A673 (cell line): Measurements from ENCODE around the gene ARHGAP15. TPM values are rescaled to one million over a fixed set of nuclear protein-coding genes. Genes with fewer than 3 reads are reported as not detected.

ENCODE experiments used
- BruUV-seq: library from RNA; stranded (reverse); fragments of 400-500 nt; replicated peaks from 2 replicates; lab custom pipeline; 2021; lab: Mats Ljungman, UMichigan
- CTCF ChIA-PET: fragments of 300-600 bp; sonication (Branson Sonifier 250); formaldehyde crosslinking; loops from one replicate; lab custom pipeline; 2022; ENCODE audit warnings: antibody characterized with exemption; lab: Charles Lee
- POLR2A ChIA-PET: fragments of 300-600 bp; sonication (Branson Sonifier 250); formaldehyde crosslinking; loops from one replicate; lab custom pipeline; 2022; ENCODE audit warnings: antibody characterized with exemption; ENCODE audit not compliant: low non-redundant PET; lab: Charles Lee
- DNase-seq: peaks from one replicate; pipeline ENCODE4 v3.0.0-alpha.2; 2015; ENCODE audit warnings: low spot score
- H3K27ac ChIP-seq: fragments of 200-600 bp; sonication (generic); 2 replicates; pipeline ENCODE4 v1.5.1; 2016; ENCODE audit warnings: mixed run types, low read depth, mild to moderate bottlenecking, mixed read lengths, antibody characterized with exemption, low read length; ENCODE audit not compliant: poor library complexity, severe bottlenecking
- H3K27me3 ChIP-seq: fragments of 200-600 bp; sonication (generic); replicated peaks from 2 replicates; pipeline ENCODE4 v1.6.1; 2017; ENCODE audit warnings: mixed run types, low read depth, mild to moderate bottlenecking, mixed read lengths, antibody characterized with exemption, low read length; ENCODE audit not compliant: insufficient read depth, poor library complexity
- H3K36me3 ChIP-seq: fragments of 200-600 bp; sonication (generic); 2 replicates; pipeline ENCODE4 v1.6.1; 2016; ENCODE audit warnings: mixed run types, mild to moderate bottlenecking, mixed read lengths, antibody characterized with exemption, low read length; ENCODE audit not compliant: insufficient read depth, poor library complexity, severe bottlenecking
- H3K4me1 ChIP-seq: fragments of 200-600 bp; sonication (generic); 2 replicates; pipeline ENCODE4 v1.6.1; 2017; ENCODE audit warnings: mixed run types, mild to moderate bottlenecking, mixed read lengths, antibody characterized with exemption, low read length; ENCODE audit not compliant: insufficient read depth, poor library complexity, severe bottlenecking
- H3K4me3 ChIP-seq: fragments of 200-600 bp; sonication (generic); 2 replicates; pipeline ENCODE4 v1.5.1; 2016; ENCODE audit warnings: low read depth, mixed run types, mild to moderate bottlenecking, mixed read lengths, low read length; ENCODE audit not compliant: poor library complexity, severe bottlenecking
- H3K9me3 ChIP-seq: fragments of 200-600 bp; sonication (generic); 2 replicates; pipeline ENCODE4 v1.6.1; 2016; ENCODE audit warnings: mixed run types, low read depth, mild to moderate bottlenecking, mixed read lengths, antibody characterized with exemption, low read length; ENCODE audit not compliant: poor library complexity, severe bottlenecking
- CTCF ChIP-seq: fragments of 300-800, 200-600 bp; sonication (generic); conservative IDR thresholded peaks from 2 replicates; pipeline ENCODE4 v1.5.1; 2017; ENCODE audit warnings: low read depth, mild to moderate bottlenecking, antibody characterized with exemption, low read length, moderate library complexity, mixed read lengths
- EZH2 ChIP-seq: fragments of 200-600 bp; sonication (generic); IDR thresholded peaks from 2 replicates; pipeline ENCODE4 v1.6.1; 2017; ENCODE audit warnings: borderline replicate concordance, low read depth, mild to moderate bottlenecking, mixed read lengths, antibody characterized with exemption, low read length; ENCODE audit not compliant: poor library complexity, severe bottlenecking
- intact Hi-C: fragments of 100-400 bp; cut with micrococcal nuclease; formaldehyde crosslinking; loops from one replicate; pipeline ENCODE4 v1.10.0; 2022; ENCODE audit not compliant: unreplicated experiment
- total RNA-seq: library from RNA; stranded (reverse); gene quantifications from 2 replicates; pipeline ENCODE4 v1.2.3, GENCODE V29; 2021

ARHGAP15 gene
- total RNA-seq, 1 experiment from 2014 or later, result not detected

- H3K4me3 ChIP-seq, result no peak overlapping the region
- H3K36me3 ChIP-seq, result no peaks in the 10 kb centered on the region
- H3K27me3 ChIP-seq, result no peaks in the 10 kb centered on the region
- intact Hi-C loops, result no loop called here
- BruUV-seq, result no TSS peak
- no peak for DNase-seq
- ChIA-PET POLR2A (interaction anchor here (0.6 kb wide), 1 partner anchor 12 kb away, joined by 3 read pairs; no protein-coding TSS in a partner anchor), CTCF (no interaction called here)
- no peak for TF ChIP-seq EZH2
- no peak for TF ChIP-seq CTCF
- H3K9me3 ChIP-seq, result no peaks in the 10 kb centered on the region
- no peaks in the 10 kb centered on the region for H3K4me1 ChIP-seq
- no peak overlapping the region for H3K27ac ChIP-seq
These were observed 89.4 kb downstream of the ARHGAP15 start for GRCh38 chr2:143218621-143219020.

- TF ChIP-seq EZH2 (no peak), CTCF (no peak)
- intact Hi-C loops, result no loop called here
These were observed 90.0 kb downstream of the ARHGAP15 start for GRCh38 chr2:143219266-143219665.

GRCh38 chr2:143223556-143223955 is 94.3 kb downstream of the ARHGAP15 start:
- Histone ChIP-seq H3K36me3 (no peaks in the 10 kb centered on the region), H3K27ac (no peak overlapping the region), H3K9me3 (no peaks in the 10 kb centered on the region), H3K27me3 (no peaks in the 10 kb centered on the region), H3K4me1 (no peaks in the 10 kb centered on the region), H3K4me3 (no peak overlapping the region)
- ChIA-PET POLR2A (no interaction called here), CTCF (no interaction called here)
- TF ChIP-seq EZH2 (no peak), CTCF (no peak)
- intact Hi-C loops, result loop anchor here (2.0 kb wide), 2 partner anchors 61 to 113 kb away; no protein-coding TSS in a partner anchor
- DNase-seq, result no peak
- BruUV-seq, result no TSS peak

More at GRCh38 chr2:143219266-143219665, 90.0 kb downstream of the ARHGAP15 start:
- ChIA-PET CTCF (no interaction called here), POLR2A (interaction anchor here (0.6 kb wide), 1 partner anchor 12 kb away, joined by 3 read pairs; no protein-coding TSS in a partner anchor)
- Histone ChIP-seq H3K27me3 (no peaks in the 10 kb centered on the region), H3K4me3 (no peak overlapping the region), H3K4me1 (no peaks in the 10 kb centered on the region), H3K27ac (no peak overlapping the region), H3K36me3 (no peaks in the 10 kb centered on the region), H3K9me3 (no peaks in the 10 kb centered on the region)
- no peak for DNase-seq
- no TSS peak for BruUV-seq
